Heart right ventricle (tissue), 16 donors: ENCODE measurements around the gene MVB12B. TPM values are rescaled to one million over a fixed set of nuclear protein-coding genes. Genes with fewer than 3 reads are reported as not detected.

ENCODE experiments used
- ATAC-seq, 8 donors: fragments of 200-7000 bp; cut with Tn5 transposase; one replicate each; pipeline ENCODE4 v1.9.1; 2020; ENCODE audit warnings: mild to moderate bottlenecking in 8 of 8, moderate library complexity in 8 of 8, moderate number of reproducible peaks in 1 of 8
- DNase-seq, 2 donors: peaks; one replicate each; pipeline ENCODE4 v3.0.0-alpha.2; 2020
- H3K27ac ChIP-seq, 10 donors: fragments of 200-600 bp; sonication (generic) in 2 of 10; one replicate each; pipeline versions ENCODE4 v1.5.0 to v1.8.0; 2020 to 2022; ENCODE audit warnings: mild to moderate bottlenecking in 3 of 10
- H3K27me3 ChIP-seq, 7 donors: fragments of 200-600 bp; one replicate each; pipeline ENCODE4 v1.8.0; 2021 to 2022; ENCODE audit warnings: mild to moderate bottlenecking in 2 of 7
- H3K36me3 ChIP-seq, 9 donors: fragments of 200-600 bp; sonication (generic) in 1 of 9; one replicate each; pipeline versions ENCODE4 v1.5.0 to v1.8.0; 2020 to 2022; ENCODE audit warnings: mild to moderate bottlenecking in 2 of 9
- H3K4me1 ChIP-seq, 9 donors: fragments of 200-600 bp; sonication (generic) in 1 of 9; one replicate each; pipeline versions ENCODE4 v1.5.0 to v1.8.0; 2020 to 2022; ENCODE audit warnings: mild to moderate bottlenecking in 4 of 9
- H3K4me3 ChIP-seq, 10 donors: fragments of 200-600 bp; sonication (generic) in 2 of 10; one replicate each; pipeline versions ENCODE4 v1.5.0 to v1.8.0; 2020 to 2022; ENCODE audit warnings: mild to moderate bottlenecking in 7 of 10, moderate library complexity in 2 of 10
- H3K9me3 ChIP-seq, 11 donors: fragments of 200-600 bp in 10 of 11; sonication (generic) in 2 of 11; one replicate each; pipeline versions ENCODE4 v1.5.0 to v1.8.0; 2013 to 2022; ENCODE audit warnings: mild to moderate bottlenecking in 2 of 11, control low read depth in 1 of 11, moderate library complexity in 1 of 11
- whole genome bisulfite sequencing, 2 donors: extraction: QIAGEN DNeasy Blood & Tissue Kit; methylation state at CpG; one replicate each; pipeline ENCODE4 v1.1.7; 2013; ENCODE audit warnings: inconsistent platforms in 1 of 2; 5-methylcytosine and 5-hydroxymethylcytosine counted together
- intact Hi-C, 10 donors: fragments of 100-400 bp; cut with DNase I; formaldehyde crosslinking; loops; one replicate each; pipeline versions ENCODE4 v1.11.1 to v1.14.2; 2022
- polyA plus RNA-seq, 2 donors: library from polyadenylated mRNA; stranded (reverse); fragments of 200-250 nt; gene quantifications; one replicate each; pipeline ENCODE4 v1.2.3, GENCODE V29; 2013
- total RNA-seq, 10 donors: library from RNA; stranded (reverse); fragmentation: NEBNext Ultra II Directional in 3 of 10; extraction: Animal tissue kit (Norgen Biotek cat#: 25700) in 3 of 10; gene quantifications; one replicate each; pipeline versions ENCODE4 v1.2.1 to v1.2.4, GENCODE V29; 2021 to 2023
- TF ChIP-seq, protein P1 (sequence below), 9 donors: fragments of 200-600 bp; sonication (generic) in 2 of 9; IDR thresholded peaks; one replicate each; pipeline versions ENCODE4 v1.5.0 to v1.8.0; 2021 to 2022; ENCODE audit warnings: antibody characterized with exemption in 9 of 9, mild to moderate bottlenecking in 5 of 9, moderate library complexity in 1 of 9
- donor health status: Arrhythmogenic right ventricular cardiomyopathy.
- donor health status: ischemic (EF 13 %, LVEDD 7.1; RV severe dilation, severe dysfunction).
- donor health status: healthy with polysubstance abuse.
- donor health status: DM: no; HTN: yes; CAD: no.
- donor health status: DM: no; HTN: no; CAD: no.
- donor health status: ischemic (EF 25% LVEDD 6.9; RV normal size, moderate dysfunction).
- donor health status: ischemic (EF 25% LVEDD 5.7; RV mildly dilated, moderate dysfunction).
- donor health status: healthy.
- donor health status: DM: yes; HTN: yes; CAD: no.
- donor health status: Ischemic cardiomyopathy.
- donor health status: ischemic (EF 35%, LVEDD 5.7; RV mildly dilated, moderate dysfunction).
- donor health status: nonischemic (EF 11% LVEDD 7.7; RV severe dilation, severe dysfunction).
- donor health status: DM: yes; HTN: yes; CAD: no.
- donor health status: PGD.
- donor health status: ischemic (EF 29% LVEDD 5.4; RV normal size, mild dysfunction).
- donor health status: nonischemic (EF 23%, LVEDD 6.1; RV moderate dilation, normal function).

Gene MVB12B
- total and polyA plus RNA-seq, 12 donors, result 2.8 to 16.5 (median 10.6) TPM

DNA sequence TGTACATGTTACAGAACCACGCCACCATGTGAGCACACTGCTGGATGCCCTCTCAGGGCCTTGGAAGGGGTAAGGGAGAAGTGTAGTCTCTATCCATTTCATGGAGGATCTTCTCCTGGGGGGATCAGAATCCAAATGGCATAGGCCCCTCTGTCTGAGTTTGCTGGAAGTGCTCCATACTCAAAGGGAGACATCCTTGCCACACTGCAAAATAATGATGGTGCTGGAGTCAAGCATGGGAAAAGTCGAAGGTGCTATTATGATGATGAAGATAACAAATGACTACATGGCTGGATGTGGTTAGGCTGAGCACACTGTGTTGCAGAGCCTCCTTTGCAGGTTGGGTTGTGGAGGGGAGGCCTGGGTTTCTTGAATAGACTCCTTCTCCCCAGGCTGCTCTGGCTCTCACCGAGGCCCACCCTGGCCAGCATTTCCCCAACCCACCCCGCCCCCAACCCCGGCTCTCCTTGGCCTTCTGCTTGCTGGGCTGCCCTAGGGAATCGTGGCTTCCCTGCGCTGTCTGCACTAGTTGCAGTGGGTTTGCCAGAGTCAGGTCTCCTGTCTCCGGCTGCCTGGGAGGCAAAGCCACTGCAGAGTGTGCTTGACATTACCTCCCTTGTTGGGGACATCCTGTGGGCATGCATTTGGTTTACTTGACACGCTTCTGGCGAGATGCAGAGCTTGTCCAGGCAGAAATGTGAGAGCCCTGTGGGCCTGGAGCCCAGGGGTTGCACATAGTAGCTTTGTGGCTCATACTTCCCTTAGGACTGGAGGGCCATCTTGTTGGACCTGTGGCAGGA is 3.0 kb downstream of the MVB12B start:
- Histone ChIP-seq H3K27me3 (no peaks in the 10 kb centered on the region), H3K9me3 (peaks cover 0 to 6% (median 4%) of the 10 kb centered on the region in 11 donors), H3K36me3 (no peaks in the 10 kb centered on the region), H3K4me3 (no peak overlapping the region), H3K4me1 (peaks cover 14 to 76% (median 47%) of the 10 kb centered on the region in 9 donors), H3K27ac (peak overlapping the region in 3 of 10 donors; percentile 4 to 30 (median 20))
- no peak for DNase-seq
- WGBS, 2 donors, result 68% methylated on average over 10 of the region's 10 CpGs
- TF ChIP-seq, protein P1, sequence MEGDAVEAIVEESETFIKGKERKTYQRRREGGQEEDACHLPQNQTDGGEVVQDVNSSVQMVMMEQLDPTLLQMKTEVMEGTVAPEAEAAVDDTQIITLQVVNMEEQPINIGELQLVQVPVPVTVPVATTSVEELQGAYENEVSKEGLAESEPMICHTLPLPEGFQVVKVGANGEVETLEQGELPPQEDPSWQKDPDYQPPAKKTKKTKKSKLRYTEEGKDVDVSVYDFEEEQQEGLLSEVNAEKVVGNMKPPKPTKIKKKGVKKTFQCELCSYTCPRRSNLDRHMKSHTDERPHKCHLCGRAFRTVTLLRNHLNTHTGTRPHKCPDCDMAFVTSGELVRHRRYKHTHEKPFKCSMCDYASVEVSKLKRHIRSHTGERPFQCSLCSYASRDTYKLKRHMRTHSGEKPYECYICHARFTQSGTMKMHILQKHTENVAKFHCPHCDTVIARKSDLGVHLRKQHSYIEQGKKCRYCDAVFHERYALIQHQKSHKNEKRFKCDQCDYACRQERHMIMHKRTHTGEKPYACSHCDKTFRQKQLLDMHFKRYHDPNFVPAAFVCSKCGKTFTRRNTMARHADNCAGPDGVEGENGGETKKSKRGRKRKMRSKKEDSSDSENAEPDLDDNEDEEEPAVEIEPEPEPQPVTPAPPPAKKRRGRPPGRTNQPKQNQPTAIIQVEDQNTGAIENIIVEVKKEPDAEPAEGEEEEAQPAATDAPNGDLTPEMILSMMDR (IDR thresholded peaks at IDR 0.05), result no peak
- intact Hi-C loops, result no loop called here
- ATAC-seq, result peak in 4 of 8 donors; percentile 19 to 39 (median 27)

DNA sequence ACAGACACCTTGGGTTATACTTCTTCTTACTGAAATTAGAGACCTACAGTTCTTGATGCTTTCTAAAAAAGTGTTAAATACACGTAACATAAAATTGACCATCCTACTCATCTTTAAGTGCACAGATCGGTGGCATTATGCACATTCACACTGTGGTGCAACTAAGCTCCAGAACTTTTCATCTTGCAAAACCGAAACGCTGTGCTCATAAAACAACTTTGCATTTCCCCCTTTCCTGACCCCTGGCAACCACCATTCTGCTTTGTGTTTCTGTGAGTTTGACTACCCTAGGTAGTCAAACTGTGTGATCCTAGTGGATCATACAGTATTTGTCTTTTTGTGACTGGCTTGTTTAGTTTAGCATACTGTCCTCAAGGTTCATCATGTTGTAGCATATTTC is 3.9 kb downstream of the MVB12B start:
- no peak overlapping the region for H3K27ac ChIP-seq
- H3K4me1 ChIP-seq, result peaks cover 18 to 85% (median 56%) of the 10 kb centered on the region in 9 donors
- H3K9me3 ChIP-seq, result no peaks in the 10 kb centered on the region
- intact Hi-C loops, result no loop called here
- ATAC-seq (no peak), DNase-seq (no peak)
- H3K36me3 ChIP-seq, result no peaks in the 10 kb centered on the region
- no peak overlapping the region for H3K4me3 ChIP-seq
- no peaks in the 10 kb centered on the region for H3K27me3 ChIP-seq
- WGBS, 2 donors, result 94 to 95% methylated on average over 4 of the region's 4 CpGs
- TF ChIP-seq, protein P1 (IDR thresholded peaks at IDR 0.05), result no peak

GRCh38 chr9:126331964-126332748 is 5.5 kb downstream of the MVB12B start:
- WGBS, 2 donors, result 70 to 78% methylated on average over 8 of the region's 8 CpGs
- intact Hi-C loops, result no loop called here
- ATAC-seq, result no peak
- DNase-seq, result no peak
- no peaks in the 10 kb centered on the region for H3K9me3 ChIP-seq
- peaks cover 18 to 95% (median 65%) of the 10 kb centered on the region in 9 donors for H3K4me1 ChIP-seq
- H3K4me3 ChIP-seq, result no peak overlapping the region
- TF ChIP-seq, protein P1 (IDR thresholded peaks at IDR 0.05), result no peak
- H3K36me3 ChIP-seq, result no peaks in the 10 kb centered on the region
- no peak overlapping the region for H3K27ac ChIP-seq
- no peaks in the 10 kb centered on the region for H3K27me3 ChIP-seq
